Brain microvascular endothelial cell (primary cell): ENCODE data around the gene AURKAIP1.
A peak's percentile ranks its signal among the peaks of the same experiment; 100 is the strongest.

Source experiments
- DNase-seq: peaks from one replicate; pipeline ENCODE4 v3.0.0-alpha.2; 2020
- H3K27ac ChIP-seq: fragments of 250-450 bp; sonication (Bioruptor Pico); 2 replicates; pipeline ENCODE4 v1.5.1; 2020; ENCODE audit warnings: mild to moderate bottlenecking, moderate library complexity
- H3K27me3 ChIP-seq: fragments of 250-450 bp; sonication (Bioruptor Pico); replicated peaks from 2 replicates; pipeline ENCODE4 v1.5.1; 2020; ENCODE audit warnings: mild to moderate bottlenecking
- H3K36me3 ChIP-seq: fragments of 250-450 bp; sonication (Bioruptor Pico); replicated peaks from 2 replicates; pipeline ENCODE4 v1.5.1; 2020; ENCODE audit warnings: mild to moderate bottlenecking
- H3K4me3 ChIP-seq: 2 replicates; pipeline ENCODE4 v1.5.1; 2011; ENCODE audit warnings: low read depth, mild to moderate bottlenecking, control low read depth, low read length, moderate library complexity
- in situ Hi-C: cut with HindIII; loops from 2 replicates; pipeline ENCODE4 v1.10.0; 2017; ENCODE audit warnings: low sequenced_read_pairs, low pct_ligation_motif_present
- TF ChIP-seq, protein P1 (sequence below): IDR thresholded peaks from 2 replicates; pipeline ENCODE4 v1.5.1; 2011; ENCODE audit warnings: low read depth, mild to moderate bottlenecking, moderate library complexity, low read length, control low read depth, inconsistent platforms; ENCODE audit errors: missing control alignments

The AURKAIP1 gene

GRCh38 chr1:1347026-1347595 lies 27.9 kb downstream of the AURKAIP1 start:
- TF ChIP-seq, protein P1, sequence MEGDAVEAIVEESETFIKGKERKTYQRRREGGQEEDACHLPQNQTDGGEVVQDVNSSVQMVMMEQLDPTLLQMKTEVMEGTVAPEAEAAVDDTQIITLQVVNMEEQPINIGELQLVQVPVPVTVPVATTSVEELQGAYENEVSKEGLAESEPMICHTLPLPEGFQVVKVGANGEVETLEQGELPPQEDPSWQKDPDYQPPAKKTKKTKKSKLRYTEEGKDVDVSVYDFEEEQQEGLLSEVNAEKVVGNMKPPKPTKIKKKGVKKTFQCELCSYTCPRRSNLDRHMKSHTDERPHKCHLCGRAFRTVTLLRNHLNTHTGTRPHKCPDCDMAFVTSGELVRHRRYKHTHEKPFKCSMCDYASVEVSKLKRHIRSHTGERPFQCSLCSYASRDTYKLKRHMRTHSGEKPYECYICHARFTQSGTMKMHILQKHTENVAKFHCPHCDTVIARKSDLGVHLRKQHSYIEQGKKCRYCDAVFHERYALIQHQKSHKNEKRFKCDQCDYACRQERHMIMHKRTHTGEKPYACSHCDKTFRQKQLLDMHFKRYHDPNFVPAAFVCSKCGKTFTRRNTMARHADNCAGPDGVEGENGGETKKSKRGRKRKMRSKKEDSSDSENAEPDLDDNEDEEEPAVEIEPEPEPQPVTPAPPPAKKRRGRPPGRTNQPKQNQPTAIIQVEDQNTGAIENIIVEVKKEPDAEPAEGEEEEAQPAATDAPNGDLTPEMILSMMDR = no peak
- no peak for DNase-seq
- no peaks in the 10 kb centered on the region for H3K36me3 ChIP-seq
- H3K27ac ChIP-seq = no peak overlapping the region
- no peaks in the 10 kb centered on the region for H3K27me3 ChIP-seq
- in situ Hi-C loops = no loop called here
- peak overlapping the region; percentile 70 for H3K4me3 ChIP-seq

DNA sequence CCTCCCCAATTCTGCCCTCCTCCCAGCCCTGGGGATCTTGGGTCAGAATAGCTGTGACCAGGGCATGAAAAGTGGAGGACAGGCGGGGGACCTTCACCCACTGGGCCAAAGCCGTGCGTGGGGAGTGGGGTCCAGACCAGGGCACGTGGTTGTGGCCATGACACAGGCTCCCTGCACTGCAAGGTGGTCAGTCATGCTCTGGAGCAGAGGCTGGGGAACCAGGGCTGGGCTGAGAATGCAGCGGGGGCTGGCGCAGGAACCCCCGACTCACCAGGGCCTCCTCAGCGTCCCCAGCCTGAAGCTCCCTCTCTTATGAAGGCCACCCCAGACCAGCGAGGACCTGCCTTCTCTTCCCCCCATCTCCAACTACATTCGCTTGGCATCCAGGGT lies 28.5 kb downstream of the AURKAIP1 start:
- H3K27ac ChIP-seq = no peak overlapping the region

DNA sequence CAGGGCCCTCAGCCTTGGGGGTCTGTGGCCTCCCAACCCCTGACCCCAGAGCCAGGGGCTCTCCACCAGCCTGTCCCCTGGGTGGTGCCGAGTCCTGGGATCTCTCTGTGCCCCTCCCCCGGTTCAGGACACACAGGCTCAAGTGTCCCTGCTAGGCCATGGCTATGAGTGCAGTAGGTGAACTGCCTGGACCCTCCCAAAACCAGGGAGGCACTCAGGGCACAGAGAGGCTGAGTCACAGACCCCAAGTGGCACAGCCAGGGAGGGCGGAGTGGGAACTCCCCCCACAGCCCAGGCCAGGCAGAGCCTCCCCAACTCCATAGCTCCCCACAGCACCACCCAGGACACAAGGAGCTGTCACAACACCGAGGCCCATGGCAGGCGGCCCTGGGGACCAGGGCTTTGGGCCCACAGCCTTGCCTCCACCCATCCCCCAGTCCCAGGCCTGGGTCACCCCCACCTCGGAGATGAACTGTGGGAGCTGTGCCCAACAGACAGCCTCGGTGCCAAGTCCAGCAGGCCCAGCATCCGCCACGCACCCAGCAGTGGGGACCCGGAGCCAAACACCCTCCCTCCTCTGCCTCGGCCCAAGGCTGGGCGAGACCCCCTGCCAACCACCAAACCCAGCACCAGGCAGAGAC lies 29.0 kb downstream of the AURKAIP1 start:
- H3K36me3 ChIP-seq = peaks cover 8% of the 10 kb centered on the region
- H3K4me3 ChIP-seq = no peak overlapping the region
- in situ Hi-C loops = no loop called here
- no peak overlapping the region for H3K27ac ChIP-seq
- no peak for DNase-seq
- no peaks in the 10 kb centered on the region for H3K27me3 ChIP-seq
- TF ChIP-seq, protein P1 = no peak

More for the DNA sequence above, 28.5 kb downstream of the AURKAIP1 start:
- TF ChIP-seq, protein P1 = no peak
- H3K36me3 ChIP-seq = peaks cover 4% of the 10 kb centered on the region
- H3K4me3 ChIP-seq = no peak overlapping the region
- in situ Hi-C loops = no loop called here
- no peak for DNase-seq
- H3K27me3 ChIP-seq = no peaks in the 10 kb centered on the region

DNA sequence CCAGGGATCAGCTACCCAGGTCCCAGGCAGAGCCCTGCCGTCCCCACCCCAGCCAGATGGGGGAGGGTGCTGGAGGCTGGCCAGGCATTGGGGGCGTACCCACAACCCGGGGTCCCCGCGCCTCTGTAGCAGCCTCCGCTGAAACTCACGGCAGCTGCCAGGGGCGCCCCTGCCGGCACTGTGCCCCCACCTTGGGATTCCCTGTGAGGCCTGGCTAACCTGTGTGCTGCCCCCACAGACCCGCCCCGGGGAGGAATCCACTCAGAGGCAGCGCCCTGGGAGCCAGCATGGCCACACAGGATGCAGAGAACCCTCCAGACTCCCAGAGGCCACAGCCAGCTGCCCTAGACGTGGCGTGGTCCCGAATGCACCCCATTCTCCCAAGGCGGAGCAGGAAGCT lies 29.6 kb downstream of the AURKAIP1 start:
- no peak overlapping the region for H3K4me3 ChIP-seq
- TF ChIP-seq, protein P1 = no peak
- no peaks in the 10 kb centered on the region for H3K27me3 ChIP-seq
- DNase-seq = no peak
- H3K36me3 ChIP-seq = peaks cover 10% of the 10 kb centered on the region
- no peak overlapping the region for H3K27ac ChIP-seq
- in situ Hi-C loops = no loop called here

- TF ChIP-seq, protein P1 = peak; percentile 77
- peak; percentile 64 for DNase-seq
- Histone ChIP-seq H3K27me3 (no peaks in the 10 kb centered on the region), H3K36me3 (peaks cover 14% of the 10 kb centered on the region), H3K4me3 (no peak overlapping the region), H3K27ac (no peak overlapping the region)
- in situ Hi-C loops = no loop called here
These were observed 30.2 kb downstream of the AURKAIP1 start for GRCh38 chr1:1344655-1345361.
